Activated T-helper 1 cell treated with anti-CD3 and anti-CD28 coated beads, Interleukin-2, amount 50 U/mL, for 16 hours (primary cell): ENCODE measurements around the gene SYNE2.

Source experiments
- DNase-seq, 2 donors: peaks; one replicate each; pipeline ENCODE4 v3.0.0-alpha.2; 2020; ENCODE audit warnings: low read depth in 1 of 2, low spot score in 1 of 2

Gene SYNE2

GRCh38 chr14:64244279-64244678, 391.5 kb downstream of the SYNE2 start:
- DNase-seq, result no peak

GRCh38 chr14:64245491-64245890, 392.7 kb downstream of the SYNE2 start:
- DNase-seq, result no peak

GRCh38 chr14:64246688-64247087, 393.9 kb downstream of the SYNE2 start:
- no peak for DNase-seq

- no peak for DNase-seq
Observed at GRCh38 chr14:64247195-64247594, 394.4 kb downstream of the SYNE2 start.

GRCh38 chr14:64248689-64249088, 395.9 kb downstream of the SYNE2 start:
- no peak for DNase-seq

- no peak for DNase-seq
Observed at GRCh38 chr14:64249363-64249762, 396.6 kb downstream of the SYNE2 start.

GRCh38 chr14:64253672-64254071, 400.9 kb downstream of the SYNE2 start:
- DNase-seq, result no peak

GRCh38 chr14:64255756-64256155, 403.0 kb downstream of the SYNE2 start:
- DNase-seq, result no peak

GRCh38 chr14:64260418-64260817, 407.6 kb downstream of the SYNE2 start:
- no peak for DNase-seq

- DNase-seq, result no peak
Observed at GRCh38 chr14:64265222-64265621, 412.4 kb downstream of the SYNE2 start.

- DNase-seq, result no peak
Observed at GRCh38 chr14:64266239-64266638, 413.4 kb downstream of the SYNE2 start.

- no peak for DNase-seq
Observed at GRCh38 chr14:64272019-64272418, 419.2 kb downstream of the SYNE2 start.
